H9 (cell line): Measurements from ENCODE around the gene GRIK3. TPM values are rescaled to one million over a fixed set of nuclear protein-coding genes. Genes with fewer than 3 reads are reported as not detected.

Source experiments
- DNase-seq: peaks from one replicate; pipeline ENCODE4 v3.0.0-alpha.2; 2017
- H2AFZ ChIP-seq: one replicate; pipeline ENCODE4 v1.6.1; 2013; ENCODE audit warnings: mild to moderate bottlenecking, low read length, control low read depth, moderate library complexity
- H2AK5ac ChIP-seq: 2 replicates; pipeline ENCODE4 v1.6.1; 2013; ENCODE audit warnings: low read length, control low read depth, mixed read lengths; ENCODE audit not compliant: insufficient read length
- H2BK120ac ChIP-seq: one replicate; pipeline ENCODE4 v1.6.1; 2013; ENCODE audit warnings: low read depth, mild to moderate bottlenecking, low read length, control low read depth, inconsistent platforms; ENCODE audit not compliant: poor library complexity, severe bottlenecking
- H2BK12ac ChIP-seq: 2 replicates; pipeline ENCODE4 v1.6.1; 2013; ENCODE audit warnings: low read length, control low read depth, mixed read lengths, low read depth; ENCODE audit not compliant: insufficient read length
- H2BK15ac ChIP-seq: 2 replicates; pipeline ENCODE4 v1.6.1; 2013; ENCODE audit warnings: low read depth, low read length, control low read depth
- H2BK20ac ChIP-seq: one replicate; pipeline ENCODE4 v1.6.1; 2013; ENCODE audit warnings: low read depth, mild to moderate bottlenecking, low read length, control low read depth, inconsistent platforms; ENCODE audit not compliant: poor library complexity, severe bottlenecking
- H2BK5ac ChIP-seq: 2 replicates; pipeline ENCODE4 v1.6.1; 2013; ENCODE audit warnings: low read length, control low read depth, mixed read lengths; ENCODE audit not compliant: insufficient read length
- H3K14ac ChIP-seq: 2 replicates; pipeline ENCODE4 v1.6.1; 2013; ENCODE audit warnings: low read length, control low read depth; ENCODE audit not compliant: insufficient read depth
- H3K18ac ChIP-seq: 2 replicates; pipeline ENCODE4 v1.6.1; 2013; ENCODE audit warnings: low read depth, mild to moderate bottlenecking, mixed read lengths, low read length, control low read depth; ENCODE audit not compliant: insufficient read length
- H3K23ac ChIP-seq: 2 replicates; pipeline ENCODE4 v1.6.1; 2013; ENCODE audit warnings: low read length, control low read depth, mixed read lengths, low read depth; ENCODE audit not compliant: insufficient read length
- H3K23me2 ChIP-seq: 2 replicates; pipeline ENCODE4 v1.6.1; 2013; ENCODE audit warnings: low read depth, mild to moderate bottlenecking, mixed read lengths, low read length, control low read depth; ENCODE audit not compliant: insufficient read length, poor library complexity, severe bottlenecking
- H3K27ac ChIP-seq: 2 replicates; pipeline ENCODE4 v1.5.1; 2013; ENCODE audit warnings: low read length, control low read depth, mixed read lengths, low read depth; ENCODE audit not compliant: insufficient read length
- H3K27me3 ChIP-seq: 2 replicates; pipeline ENCODE4 v1.6.1; 2013; ENCODE audit warnings: low read length, control low read depth, inconsistent platforms; ENCODE audit not compliant: insufficient read depth
- H3K4ac ChIP-seq: 2 replicates; pipeline ENCODE4 v1.6.1; 2013; ENCODE audit warnings: low read depth, mild to moderate bottlenecking, control low read depth, inconsistent platforms, low read length, moderate library complexity
- H3K4me1 ChIP-seq: 2 replicates; pipeline ENCODE4 v1.6.1; 2013; ENCODE audit warnings: low read length, control low read depth, inconsistent platforms; ENCODE audit not compliant: insufficient read depth
- H3K4me2 ChIP-seq: 2 replicates; pipeline ENCODE4 v1.6.1; 2013; ENCODE audit warnings: low read length, control low read depth, mixed read lengths; ENCODE audit not compliant: insufficient read length, insufficient read depth
- H3K56ac ChIP-seq: 2 replicates; pipeline ENCODE4 v1.6.1; 2013; ENCODE audit warnings: low read depth, mild to moderate bottlenecking, mixed read lengths, low read length, control low read depth; ENCODE audit not compliant: insufficient read length
- H3K79me1 ChIP-seq: 2 replicates; pipeline ENCODE4 v1.6.1; 2013; ENCODE audit warnings: low read depth, mild to moderate bottlenecking, moderate library complexity, low read length, control low read depth, inconsistent platforms; ENCODE audit not compliant: insufficient read depth, poor library complexity, severe bottlenecking
- H3K79me2 ChIP-seq: 2 replicates; pipeline ENCODE4 v1.6.1; 2013; ENCODE audit warnings: low read length, control low read depth, inconsistent platforms; ENCODE audit not compliant: insufficient read depth
- H3K9ac ChIP-seq: 2 replicates; pipeline ENCODE4 v1.6.1; 2013; ENCODE audit warnings: low read length, control low read depth, mixed read lengths; ENCODE audit not compliant: insufficient read length; ENCODE audit errors: extremely low read depth
- H3K9me3 ChIP-seq: one replicate; pipeline ENCODE4 v1.6.1; 2013; ENCODE audit warnings: low read depth, low read length, inconsistent platforms; ENCODE audit not compliant: control insufficient read depth
- H3T11ph ChIP-seq: one replicate; pipeline ENCODE4 v1.6.1; 2013; ENCODE audit warnings: mild to moderate bottlenecking, low read length, control low read depth, inconsistent platforms
- H4K20me1 ChIP-seq: one replicate; pipeline ENCODE4 v1.6.1; 2013; ENCODE audit not compliant: control insufficient read depth, insufficient read length, insufficient read depth
- H4K5ac ChIP-seq: 2 replicates; pipeline ENCODE4 v1.6.1; 2013; ENCODE audit warnings: low read depth, mild to moderate bottlenecking, mixed read lengths, low read length, control low read depth; ENCODE audit not compliant: insufficient read length
- H4K8ac ChIP-seq: replicated peaks from 2 replicates; pipeline ENCODE4 v1.6.1; 2013; ENCODE audit warnings: low read length, control low read depth, mixed read lengths, low read depth; ENCODE audit not compliant: insufficient read length
- H4K91ac ChIP-seq: 2 replicates; pipeline ENCODE4 v1.6.1; 2013; ENCODE audit warnings: low read depth, mild to moderate bottlenecking, moderate library complexity, mixed read lengths, low read length, control low read depth; ENCODE audit not compliant: insufficient read length
- H3K27ac Mint-ChIP-seq, 3 experiments: 2 replicates in 2 of 3; 3 replicates in 1 of 3; pipeline ENCODE4 v1.8.0; 2020 to 2021; ENCODE audit warnings: mixed read lengths in 3 of 3, mild to moderate bottlenecking in 1 of 3, moderate library complexity in 1 of 3
- H3K27me3 Mint-ChIP-seq: 2 replicates; pipeline ENCODE4 v1.8.0; 2021; ENCODE audit warnings: low read depth, mild to moderate bottlenecking, moderate library complexity, mixed read lengths
- H3K36me3 Mint-ChIP-seq, 3 experiments: 2 replicates in 2 of 3; 3 replicates in 1 of 3; pipeline ENCODE4 v1.8.0; 2020 to 2021; ENCODE audit warnings: low read depth in 3 of 3, mixed read lengths in 3 of 3; ENCODE audit not compliant: insufficient read depth in 1 of 3
- H3K4me1 Mint-ChIP-seq, 2 experiments: 2 replicates each; pipeline ENCODE4 v1.8.0; 2020; ENCODE audit warnings: mixed read lengths in 2 of 2
- H3K4me3 Mint-ChIP-seq, 2 experiments: 2 replicates in 1 of 2; 3 replicates in 1 of 2; pipeline ENCODE4 v1.8.0; 2020 to 2021; ENCODE audit warnings: mild to moderate bottlenecking in 2 of 2, mixed read lengths in 2 of 2, moderate library complexity in 1 of 2
- H3K9me3 Mint-ChIP-seq, 2 experiments: 2 replicates in 1 of 2; 3 replicates in 1 of 2; pipeline ENCODE4 v1.8.0; 2020; ENCODE audit warnings: mild to moderate bottlenecking in 2 of 2, mixed read lengths in 2 of 2, moderate library complexity in 1 of 2
- whole genome bisulfite sequencing: extraction: QIAGEN DNeasy Blood & Tissue Kit; methylation state at CpG from one replicate; pipeline ENCODE4 v1.1.7; 2013; ENCODE audit warnings: missing lambda C conversion rate, low lambda C conversion rate, mixed read lengths; ENCODE audit not compliant: insufficient read length; ENCODE audit errors: extremely low coverage; 5-methylcytosine and 5-hydroxymethylcytosine counted together
- total RNA-seq: library from RNA; stranded (reverse); gene quantifications from 2 replicates; pipeline ENCODE4 v1.2.1, GENCODE V29; 2021
- TF ChIP-seq, protein P1 (sequence below): fragments of 200-600 bp; sonication (generic); conservative IDR thresholded peaks from 3 replicates; pipeline ENCODE4 v1.8.0; 2021; ENCODE audit warnings: antibody characterized with exemption, mild to moderate bottlenecking

Gene GRIK3
- total RNA-seq, 1 experiment from 2014 or later: 1.7 TPM

GRCh38 chr1:37031429-37031828 lies 2.9 kb downstream of the GRIK3 start:
- no peak overlapping the region for H3K23ac ChIP-seq
- H3K4me3 Mint-ChIP-seq: no peak overlapping the region; a peak in 1 of 5 replicates
- no peaks in the 10 kb centered on the region for H3K9me3 ChIP-seq
- H3K79me1 ChIP-seq: no peaks in the 10 kb centered on the region
- H3K9me3 Mint-ChIP-seq: no peaks in the 10 kb centered on the region
- no peak overlapping the region for H2BK20ac ChIP-seq
- TF ChIP-seq, protein P1, sequence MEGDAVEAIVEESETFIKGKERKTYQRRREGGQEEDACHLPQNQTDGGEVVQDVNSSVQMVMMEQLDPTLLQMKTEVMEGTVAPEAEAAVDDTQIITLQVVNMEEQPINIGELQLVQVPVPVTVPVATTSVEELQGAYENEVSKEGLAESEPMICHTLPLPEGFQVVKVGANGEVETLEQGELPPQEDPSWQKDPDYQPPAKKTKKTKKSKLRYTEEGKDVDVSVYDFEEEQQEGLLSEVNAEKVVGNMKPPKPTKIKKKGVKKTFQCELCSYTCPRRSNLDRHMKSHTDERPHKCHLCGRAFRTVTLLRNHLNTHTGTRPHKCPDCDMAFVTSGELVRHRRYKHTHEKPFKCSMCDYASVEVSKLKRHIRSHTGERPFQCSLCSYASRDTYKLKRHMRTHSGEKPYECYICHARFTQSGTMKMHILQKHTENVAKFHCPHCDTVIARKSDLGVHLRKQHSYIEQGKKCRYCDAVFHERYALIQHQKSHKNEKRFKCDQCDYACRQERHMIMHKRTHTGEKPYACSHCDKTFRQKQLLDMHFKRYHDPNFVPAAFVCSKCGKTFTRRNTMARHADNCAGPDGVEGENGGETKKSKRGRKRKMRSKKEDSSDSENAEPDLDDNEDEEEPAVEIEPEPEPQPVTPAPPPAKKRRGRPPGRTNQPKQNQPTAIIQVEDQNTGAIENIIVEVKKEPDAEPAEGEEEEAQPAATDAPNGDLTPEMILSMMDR: no peak
- H2BK120ac ChIP-seq: no peak overlapping the region
- no peak overlapping the region for H3K4ac ChIP-seq
- H3K56ac ChIP-seq: no peak overlapping the region
- H3K14ac ChIP-seq: no peak overlapping the region; the same call in 1 of the 2 replicates
- no peaks in the 10 kb centered on the region; the same call in 1 of the 2 replicates for H3K4me1 ChIP-seq
- no peaks in the 10 kb centered on the region for H3K36me3 Mint-ChIP-seq
- H3K79me2 ChIP-seq: no peaks in the 10 kb centered on the region
- H3T11ph ChIP-seq: no peak overlapping the region
- H4K91ac ChIP-seq: no peak overlapping the region
- no peak overlapping the region for H3K27ac ChIP-seq
- no peak overlapping the region for H2AK5ac ChIP-seq
- H3K4me1 Mint-ChIP-seq: peaks cover 15 to 45% of the 10 kb centered on the region in 2 experiments
- H3K27me3 ChIP-seq: peaks cover 41% of the 10 kb centered on the region; the same call in 1 of the 2 replicates
- H2AFZ ChIP-seq: no peak overlapping the region
- H2BK12ac ChIP-seq: no peak overlapping the region
- no peak overlapping the region for H4K8ac ChIP-seq
- H3K18ac ChIP-seq: no peak overlapping the region
- H4K5ac ChIP-seq: no peak overlapping the region
- no peak overlapping the region for H3K4me2 ChIP-seq
- no peak overlapping the region for H2BK5ac ChIP-seq
- peaks cover 88% of the 10 kb centered on the region for H3K27me3 Mint-ChIP-seq
- H3K27ac Mint-ChIP-seq: no peak overlapping the region
- WGBS: no CpG with 5 or more reads among the region's 8 CpGs
- no peak overlapping the region for H3K9ac ChIP-seq
- no peak overlapping the region for H2BK15ac ChIP-seq
- DNase-seq: no peak
- peaks cover 18% of the 10 kb centered on the region for H3K23me2 ChIP-seq
- H4K20me1 ChIP-seq: no peaks in the 10 kb centered on the region
